ENCODE data around the gene NOX3. TPM values are rescaled to one million over a fixed set of nuclear protein-coding genes. Genes with fewer than 3 reads are reported as not detected.
"Not testable (repeated sequence)": the region's sequence is repeated elsewhere in the genome, so short reads cannot be mapped to it uniquely, and the experiment has no call there.

Gene NOX3
- total and polyA plus RNA-seq, 3 experiments from 2014 or later, result not detected

GRCh38 chr6:155493694-155494143, 38.1 kb upstream of the NOX3 start:
- Mint-ChIP-seq H3K9me3 (peaks cover 0 to 2% (median 0%) of the 10 kb centered on the region in 5 donors), H3K27me3 (peaks cover 0 to 2% of the 10 kb centered on the region in 2 donors), H3K36me3 (no peaks in the 10 kb centered on the region), H3K4me3 (no peak overlapping the region), H3K27ac (no peak overlapping the region), H3K4me1 (no peaks in the 10 kb centered on the region)
- no peaks in the 10 kb centered on the region for H3K9me3 ChIP-seq (ENCODE audit: low read length)
- ChIA-PET POLR2A (no interaction called here), CTCF (no interaction called here)
- H3K27me3 ChIP-seq (ENCODE audit: insufficient read depth, low read length, poor library complexity, severe bottlenecking), result no peaks in the 10 kb centered on the region
- H3K36me3 ChIP-seq (ENCODE audit: insufficient read depth, low read length), result no peaks in the 10 kb centered on the region
- no peak overlapping the region for H3K27ac ChIP-seq (ENCODE audit: low read depth, low read length)
- DNase-seq, result no peak
- no peaks in the 10 kb centered on the region for H3K4me1 ChIP-seq (ENCODE audit: insufficient read depth, low read length)
- H3K4me3 ChIP-seq (ENCODE audit: low read length), result no peak overlapping the region

GRCh38 chr6:155493026-155493693, 37.5 kb upstream of the NOX3 start:
- Mint-ChIP-seq H3K4me1 (no peaks in the 10 kb centered on the region), H3K36me3 (no peaks in the 10 kb centered on the region), H3K27me3 (peaks cover 0 to 3% of the 10 kb centered on the region in 2 donors), H3K4me3 (no peak overlapping the region), H3K9me3 (peaks cover 0 to 2% (median 0%) of the 10 kb centered on the region in 5 donors), H3K27ac (no peak overlapping the region)
- no peak overlapping the region for H3K4me3 ChIP-seq (ENCODE audit: low read length)
- no peaks in the 10 kb centered on the region for H3K27me3 ChIP-seq (ENCODE audit: insufficient read depth, low read length, poor library complexity, severe bottlenecking)
- no peak overlapping the region for H3K27ac ChIP-seq (ENCODE audit: low read depth, low read length)
- ChIA-PET CTCF (no interaction called here), POLR2A (no interaction called here)
- no peaks in the 10 kb centered on the region for H3K4me1 ChIP-seq (ENCODE audit: insufficient read depth, low read length)
- H3K36me3 ChIP-seq (ENCODE audit: insufficient read depth, low read length), result no peaks in the 10 kb centered on the region
- H3K9me3 ChIP-seq (ENCODE audit: low read length), result no peaks in the 10 kb centered on the region
- DNase-seq, result no peak

GRCh38 chr6:155492061-155492735, 36.6 kb upstream of the NOX3 start:
- ChIA-PET POLR2A (no interaction called here), CTCF (no interaction called here)
- Mint-ChIP-seq H3K9me3 (peaks cover 0 to 2% (median 0%) of the 10 kb centered on the region in 5 donors), H3K27ac (no peak overlapping the region), H3K27me3 (peaks cover 0 to 3% of the 10 kb centered on the region in 2 donors), H3K4me1 (no peaks in the 10 kb centered on the region), H3K4me3 (no peak overlapping the region), H3K36me3 (no peaks in the 10 kb centered on the region)
- Histone ChIP-seq H3K4me1 (ENCODE audit: insufficient read depth, low read length) (no peaks in the 10 kb centered on the region), H3K9me3 (ENCODE audit: low read length) (no peaks in the 10 kb centered on the region), H3K4me3 (ENCODE audit: low read length) (no peak overlapping the region), H3K36me3 (ENCODE audit: insufficient read depth, low read length) (no peaks in the 10 kb centered on the region), H3K27ac (ENCODE audit: low read depth, low read length) (no peak overlapping the region), H3K27me3 (ENCODE audit: insufficient read depth, low read length, poor library complexity, severe bottlenecking) (no peaks in the 10 kb centered on the region)
- DNase-seq, result no peak

GRCh38 chr6:155491421-155491820, 35.8 kb upstream of the NOX3 start:
- Mint-ChIP-seq H3K4me1 (no peaks in the 10 kb centered on the region), H3K36me3 (no peaks in the 10 kb centered on the region), H3K27me3 (peaks cover 0 to 3% of the 10 kb centered on the region in 2 donors), H3K9me3 (peaks cover 0 to 2% (median 0%) of the 10 kb centered on the region in 5 donors), H3K27ac (no peak overlapping the region), H3K4me3 (no peak overlapping the region)
- Histone ChIP-seq H3K27me3 (ENCODE audit: insufficient read depth, low read length, poor library complexity, severe bottlenecking) (no peaks in the 10 kb centered on the region), H3K36me3 (ENCODE audit: insufficient read depth, low read length) (no peaks in the 10 kb centered on the region), H3K4me1 (ENCODE audit: insufficient read depth, low read length) (no peaks in the 10 kb centered on the region), H3K27ac (ENCODE audit: low read depth, low read length) (no peak overlapping the region), H3K4me3 (ENCODE audit: low read length) (no peak overlapping the region), H3K9me3 (ENCODE audit: low read length) (no peaks in the 10 kb centered on the region)
- CTCF ChIA-PET, result no interaction called here
- no peak for DNase-seq
- POLR2A ChIA-PET, result no interaction called here

GRCh38 chr6:155488197-155488596, 32.6 kb upstream of the NOX3 start:
- H3K27me3 Mint-ChIP-seq; H3K4me3 Mint-ChIP-seq; H3K36me3 ChIP-seq (ENCODE audit: insufficient read depth, low read length); CTCF ChIA-PET; H3K9me3 ChIP-seq (ENCODE audit: low read length); POLR2A ChIA-PET; H3K36me3 Mint-ChIP-seq; DNase-seq; H3K27me3 ChIP-seq (ENCODE audit: insufficient read depth, low read length, poor library complexity, severe bottlenecking); H3K4me3 ChIP-seq (ENCODE audit: low read length); H3K27ac Mint-ChIP-seq; H3K9me3 Mint-ChIP-seq; H3K4me1 ChIP-seq (ENCODE audit: insufficient read depth, low read length); H3K4me1 Mint-ChIP-seq; H3K27ac ChIP-seq (ENCODE audit: low read depth, low read length): not testable (repeated sequence)

- peaks cover 0 to under 1% (median 0%) of the 10 kb centered on the region in 5 donors for H3K9me3 Mint-ChIP-seq
- H3K27me3 ChIP-seq (ENCODE audit: insufficient read depth, low read length, poor library complexity, severe bottlenecking), result no peaks in the 10 kb centered on the region
- no peak for DNase-seq
- H3K27ac ChIP-seq (ENCODE audit: low read depth, low read length), result no peak overlapping the region
- peaks cover 1 to 6% of the 10 kb centered on the region in 2 donors for H3K27me3 Mint-ChIP-seq
- H3K36me3 ChIP-seq (ENCODE audit: insufficient read depth, low read length), result no peaks in the 10 kb centered on the region
- no peak overlapping the region for H3K4me3 ChIP-seq (ENCODE audit: low read length)
- no peaks in the 10 kb centered on the region for H3K9me3 ChIP-seq (ENCODE audit: low read length)
- no peaks in the 10 kb centered on the region for H3K4me1 ChIP-seq (ENCODE audit: insufficient read depth, low read length)
- no peak overlapping the region for H3K4me3 Mint-ChIP-seq
- ChIA-PET CTCF (no interaction called here), POLR2A (no interaction called here)
- H3K36me3 Mint-ChIP-seq, result no peaks in the 10 kb centered on the region
- no peak overlapping the region for H3K27ac Mint-ChIP-seq
- H3K4me1 Mint-ChIP-seq, result no peaks in the 10 kb centered on the region
Measured at GRCh38 chr6:155487371-155488130, 31.9 kb upstream of the NOX3 start.

- Histone ChIP-seq H3K4me1 (ENCODE audit: insufficient read depth, low read length) (no peaks in the 10 kb centered on the region), H3K27me3 (ENCODE audit: insufficient read depth, low read length, poor library complexity, severe bottlenecking) (no peaks in the 10 kb centered on the region), H3K27ac (ENCODE audit: low read depth, low read length) (no peak overlapping the region), H3K36me3 (ENCODE audit: insufficient read depth, low read length) (no peaks in the 10 kb centered on the region), H3K9me3 (ENCODE audit: low read length) (no peaks in the 10 kb centered on the region), H3K4me3 (ENCODE audit: low read length) (no peak overlapping the region)
- ChIA-PET CTCF (no interaction called here), POLR2A (no interaction called here)
- no peak for DNase-seq
- H3K36me3 Mint-ChIP-seq, result no peaks in the 10 kb centered on the region
- H3K27ac Mint-ChIP-seq, result no peak overlapping the region
- H3K4me3 Mint-ChIP-seq, result no peak overlapping the region
- H3K27me3 Mint-ChIP-seq, result peaks cover 1 to 6% of the 10 kb centered on the region in 2 donors
- H3K4me1 Mint-ChIP-seq, result no peaks in the 10 kb centered on the region
- no peaks in the 10 kb centered on the region for H3K9me3 Mint-ChIP-seq
Measured at GRCh38 chr6:155486721-155487294, 31.2 kb upstream of the NOX3 start.

GRCh38 chr6:155485756-155486155, 30.1 kb upstream of the NOX3 start:
- Histone ChIP-seq H3K27ac (ENCODE audit: low read depth, low read length) (no peak overlapping the region), H3K27me3 (ENCODE audit: insufficient read depth, low read length, poor library complexity, severe bottlenecking) (no peaks in the 10 kb centered on the region), H3K4me3 (ENCODE audit: low read length) (no peak overlapping the region), H3K36me3 (ENCODE audit: insufficient read depth, low read length) (no peaks in the 10 kb centered on the region), H3K4me1 (ENCODE audit: insufficient read depth, low read length) (no peaks in the 10 kb centered on the region), H3K9me3 (ENCODE audit: low read length) (no peaks in the 10 kb centered on the region)
- DNase-seq, result no peak
- Mint-ChIP-seq H3K4me3 (no peak overlapping the region), H3K9me3 (no peaks in the 10 kb centered on the region), H3K27me3 (peaks cover 1 to 12% of the 10 kb centered on the region in 2 donors), H3K4me1 (no peaks in the 10 kb centered on the region), H3K36me3 (no peaks in the 10 kb centered on the region), H3K27ac (no peak overlapping the region)
- ChIA-PET CTCF (no interaction called here), POLR2A (no interaction called here)
